ENCODE measurements around the gene GRIP1. TPM values are rescaled to one million over a fixed set of nuclear protein-coding genes. Genes with fewer than 3 reads are reported as not detected.

Gene GRIP1
- polyA plus RNA-seq, 2 donors = 1.5 to 2.4 TPM

DNA sequence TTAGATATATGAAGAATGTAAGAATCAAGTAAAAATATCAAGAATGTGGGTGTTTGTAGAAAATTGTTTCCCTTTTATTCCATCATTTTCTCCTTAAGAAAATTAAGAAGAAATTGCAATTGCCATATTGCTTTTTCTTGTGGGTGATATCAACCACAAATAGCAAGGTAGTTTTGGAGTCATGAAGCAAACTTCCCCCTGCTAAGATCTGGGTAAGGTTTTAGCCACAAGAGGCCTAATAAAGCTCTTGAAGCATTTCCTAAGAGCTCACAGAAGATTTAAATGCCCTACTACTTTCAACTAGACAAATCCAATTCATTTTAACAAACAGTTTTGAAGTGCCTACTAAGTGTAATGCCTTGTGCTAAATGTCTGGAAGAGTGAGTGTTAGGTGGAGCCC is 2.6 kb downstream of the GRIP1 start:
- peaks cover 0 to 4% of the 10 kb centered on the region in 2 donors for H3K4me1 ChIP-seq (ENCODE audit: control insufficient read depth in 2 of 2, insufficient read depth in 2 of 2, low read length in 1 of 2)
- no peaks in the 10 kb centered on the region for H3K36me3 ChIP-seq (ENCODE audit: control insufficient read depth in 2 of 2, insufficient read depth in 2 of 2, low read length in 1 of 2)
- no peak overlapping the region for H3K27ac ChIP-seq (ENCODE audit: low read depth in 2 of 2, low read length in 1 of 2)

DNA sequence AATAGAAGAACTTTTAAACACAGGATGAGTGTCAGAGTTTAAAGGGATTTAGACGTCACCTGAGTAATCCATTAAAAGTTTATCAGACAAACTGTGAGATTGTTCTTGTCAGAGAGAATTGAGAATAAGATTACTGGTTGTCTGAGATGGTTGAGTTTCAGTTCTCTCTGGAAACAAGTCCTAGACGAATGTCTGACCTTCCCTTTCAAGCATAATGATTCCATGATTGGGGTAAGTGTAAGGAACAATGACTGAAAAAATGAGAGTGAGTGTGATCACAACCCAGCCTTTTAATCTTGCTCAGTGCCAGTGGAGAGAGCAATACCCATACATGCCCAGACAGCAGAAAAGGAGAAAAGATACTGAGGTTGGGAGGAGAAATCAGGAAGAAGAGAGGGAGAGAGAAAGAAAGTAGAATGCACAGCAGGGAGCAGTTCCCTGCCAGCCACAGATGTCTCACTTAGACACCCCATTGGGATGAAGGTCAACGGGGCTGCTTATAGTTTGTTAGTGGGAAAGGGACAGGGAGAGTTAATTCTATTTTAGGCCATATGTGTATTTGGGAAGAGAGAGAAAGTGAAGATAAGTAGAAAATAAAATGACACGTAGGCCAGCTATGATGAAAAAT is 4.3 kb downstream of the GRIP1 start:
- Histone ChIP-seq H3K4me3 (ENCODE audit: low read depth in 1 of 2, low read length in 2 of 2) (no peak overlapping the region), H3K9me3 (ENCODE audit: control insufficient read depth in 2 of 2, insufficient read depth in 1 of 2, low read depth in 1 of 2, low read length in 1 of 2) (no peaks in the 10 kb centered on the region), H3K27me3 (ENCODE audit: control insufficient read depth in 1 of 2, insufficient read depth in 2 of 2, low read length in 2 of 2) (no peaks in the 10 kb centered on the region), H3K4me1 (ENCODE audit: control insufficient read depth in 2 of 2, insufficient read depth in 2 of 2, low read length in 1 of 2) (peaks cover 0 to 4% of the 10 kb centered on the region in 2 donors), H3K36me3 (ENCODE audit: control insufficient read depth in 2 of 2, insufficient read depth in 2 of 2, low read length in 1 of 2) (no peaks in the 10 kb centered on the region), H3K27ac (ENCODE audit: low read depth in 2 of 2, low read length in 1 of 2) (no peak overlapping the region)
- 49 to 52% methylated on average over 4 of the region's 4 CpGs for WGBS, 2 donors

More for the DNA sequence above, 2.6 kb downstream of the GRIP1 start:
- no peaks in the 10 kb centered on the region for H3K27me3 ChIP-seq (ENCODE audit: control insufficient read depth in 1 of 2, insufficient read depth in 2 of 2, low read length in 2 of 2)
- H3K9me3 ChIP-seq (ENCODE audit: control insufficient read depth in 2 of 2, insufficient read depth in 1 of 2, low read depth in 1 of 2, low read length in 1 of 2) = no peaks in the 10 kb centered on the region
- no peak overlapping the region for H3K4me3 ChIP-seq (ENCODE audit: low read depth in 1 of 2, low read length in 2 of 2)

DNA sequence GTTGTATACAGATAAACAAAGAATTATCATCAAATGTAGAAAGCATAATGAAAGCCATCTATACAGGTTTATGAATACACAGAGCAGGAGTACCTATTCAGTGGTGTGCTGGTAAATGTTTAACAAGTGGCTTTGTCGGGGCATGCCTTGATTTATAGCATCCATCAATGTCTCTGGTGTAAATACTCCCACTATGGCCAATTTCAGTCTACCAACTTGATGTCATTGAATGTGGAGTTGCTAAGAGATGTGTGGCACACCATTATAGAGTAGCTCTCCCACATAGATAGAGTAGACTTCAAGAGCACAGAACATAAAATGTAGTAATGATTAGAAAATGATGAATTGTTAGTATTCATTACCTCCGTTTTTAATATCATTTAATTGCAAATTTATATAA is 9.3 kb downstream of the GRIP1 start:
- no peaks in the 10 kb centered on the region for H3K4me1 ChIP-seq (ENCODE audit: control insufficient read depth in 2 of 2, insufficient read depth in 2 of 2, low read length in 1 of 2)
- no peaks in the 10 kb centered on the region for H3K9me3 ChIP-seq (ENCODE audit: control insufficient read depth in 2 of 2, insufficient read depth in 1 of 2, low read depth in 1 of 2, low read length in 1 of 2)
- H3K27me3 ChIP-seq (ENCODE audit: control insufficient read depth in 1 of 2, insufficient read depth in 2 of 2, low read length in 2 of 2) = no peaks in the 10 kb centered on the region
- no peak overlapping the region for H3K27ac ChIP-seq (ENCODE audit: low read depth in 2 of 2, low read length in 1 of 2)
- H3K36me3 ChIP-seq (ENCODE audit: control insufficient read depth in 2 of 2, insufficient read depth in 2 of 2, low read length in 1 of 2) = no peaks in the 10 kb centered on the region
- H3K4me3 ChIP-seq (ENCODE audit: low read depth in 1 of 2, low read length in 2 of 2) = no peak overlapping the region
- WGBS, 2 donors = 71 to 84% methylated on average over 2 of the region's 2 CpGs

DNA sequence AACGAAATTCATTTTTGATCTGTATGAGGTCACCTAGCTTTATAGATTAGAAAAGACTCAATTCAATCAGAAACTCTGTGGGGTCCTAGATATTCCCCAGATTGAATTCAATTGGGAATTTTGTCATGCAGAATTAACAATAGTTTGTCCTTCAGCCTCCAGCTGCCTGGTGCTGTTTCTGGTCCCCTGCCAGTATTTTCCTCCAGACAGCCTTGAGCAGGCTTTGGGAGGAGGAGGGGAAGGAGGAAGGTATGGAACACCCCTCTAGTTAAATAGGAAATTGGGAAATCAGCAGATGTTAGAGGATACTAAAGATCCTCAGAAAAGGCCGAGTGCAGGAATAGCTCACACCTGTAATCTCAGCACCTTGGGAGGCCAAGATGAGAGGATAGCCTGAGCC is 10.6 kb downstream of the GRIP1 start:
- Histone ChIP-seq H3K27me3 (ENCODE audit: control insufficient read depth in 1 of 2, insufficient read depth in 2 of 2, low read length in 2 of 2) (no peaks in the 10 kb centered on the region), H3K4me3 (ENCODE audit: low read depth in 1 of 2, low read length in 2 of 2) (no peak overlapping the region), H3K27ac (ENCODE audit: low read depth in 2 of 2, low read length in 1 of 2) (no peak overlapping the region), H3K4me1 (ENCODE audit: control insufficient read depth in 2 of 2, insufficient read depth in 2 of 2, low read length in 1 of 2) (no peaks in the 10 kb centered on the region), H3K36me3 (ENCODE audit: control insufficient read depth in 2 of 2, insufficient read depth in 2 of 2, low read length in 1 of 2) (no peaks in the 10 kb centered on the region), H3K9me3 (ENCODE audit: control insufficient read depth in 2 of 2, insufficient read depth in 1 of 2, low read depth in 1 of 2, low read length in 1 of 2) (no peaks in the 10 kb centered on the region)
- WGBS, 2 donors = 70 to 71% methylated on average over 2 of the region's 2 CpGs

DNA sequence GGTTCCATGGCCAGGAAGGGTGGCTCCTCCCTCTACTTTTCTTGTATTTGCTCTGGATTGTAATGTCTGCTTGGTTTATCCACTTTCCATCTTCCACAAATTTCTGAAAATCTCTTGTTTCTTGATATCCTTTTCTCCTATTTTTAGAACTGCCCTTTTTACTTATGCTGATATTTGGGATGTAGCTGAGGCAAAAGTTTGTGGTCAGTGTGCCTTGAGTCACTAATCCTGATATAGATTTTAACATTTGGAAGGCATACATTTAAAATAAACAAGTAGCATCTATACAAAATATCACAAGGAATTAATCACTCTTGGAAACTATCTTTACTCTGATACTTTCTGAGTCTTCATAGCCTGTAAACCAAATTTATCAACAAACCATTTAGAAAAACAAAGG is 11.0 kb downstream of the GRIP1 start:
- Histone ChIP-seq H3K27ac (ENCODE audit: low read depth in 2 of 2, low read length in 1 of 2) (no peak overlapping the region), H3K27me3 (ENCODE audit: control insufficient read depth in 1 of 2, insufficient read depth in 2 of 2, low read length in 2 of 2) (no peaks in the 10 kb centered on the region), H3K36me3 (ENCODE audit: control insufficient read depth in 2 of 2, insufficient read depth in 2 of 2, low read length in 1 of 2) (no peaks in the 10 kb centered on the region), H3K4me1 (ENCODE audit: control insufficient read depth in 2 of 2, insufficient read depth in 2 of 2, low read length in 1 of 2) (no peaks in the 10 kb centered on the region), H3K9me3 (ENCODE audit: control insufficient read depth in 2 of 2, insufficient read depth in 1 of 2, low read depth in 1 of 2, low read length in 1 of 2) (no peaks in the 10 kb centered on the region), H3K4me3 (ENCODE audit: low read depth in 1 of 2, low read length in 2 of 2) (no peak overlapping the region)

DNA sequence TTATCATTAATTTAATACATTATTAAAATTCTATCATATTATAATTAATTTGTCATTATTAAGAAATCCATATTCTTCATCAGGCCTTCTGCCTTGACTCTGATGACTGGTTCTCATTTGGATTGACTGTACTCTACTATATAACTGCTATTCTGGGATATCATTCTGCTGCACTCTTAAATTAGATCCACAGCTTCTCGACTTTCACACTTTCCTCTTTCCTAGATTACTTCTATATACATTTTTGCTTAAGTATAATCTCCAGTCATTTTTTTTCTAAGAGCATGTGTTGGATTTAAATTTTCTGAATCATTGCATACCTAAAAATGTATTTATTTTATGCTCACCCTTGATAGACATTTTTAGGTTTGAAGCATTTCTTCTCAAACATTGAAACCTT is 12.4 kb downstream of the GRIP1 start:
- Histone ChIP-seq H3K36me3 (ENCODE audit: control insufficient read depth in 2 of 2, insufficient read depth in 2 of 2, low read length in 1 of 2) (no peaks in the 10 kb centered on the region), H3K27ac (ENCODE audit: low read depth in 2 of 2, low read length in 1 of 2) (no peak overlapping the region), H3K9me3 (ENCODE audit: control insufficient read depth in 2 of 2, insufficient read depth in 1 of 2, low read depth in 1 of 2, low read length in 1 of 2) (no peaks in the 10 kb centered on the region), H3K4me3 (ENCODE audit: low read depth in 1 of 2, low read length in 2 of 2) (no peak overlapping the region), H3K27me3 (ENCODE audit: control insufficient read depth in 1 of 2, insufficient read depth in 2 of 2, low read length in 2 of 2) (no peaks in the 10 kb centered on the region), H3K4me1 (ENCODE audit: control insufficient read depth in 2 of 2, insufficient read depth in 2 of 2, low read length in 1 of 2) (no peaks in the 10 kb centered on the region)
- WGBS, 2 donors = 88 to 91% methylated on average over 1 of the region's 1 CpG

DNA sequence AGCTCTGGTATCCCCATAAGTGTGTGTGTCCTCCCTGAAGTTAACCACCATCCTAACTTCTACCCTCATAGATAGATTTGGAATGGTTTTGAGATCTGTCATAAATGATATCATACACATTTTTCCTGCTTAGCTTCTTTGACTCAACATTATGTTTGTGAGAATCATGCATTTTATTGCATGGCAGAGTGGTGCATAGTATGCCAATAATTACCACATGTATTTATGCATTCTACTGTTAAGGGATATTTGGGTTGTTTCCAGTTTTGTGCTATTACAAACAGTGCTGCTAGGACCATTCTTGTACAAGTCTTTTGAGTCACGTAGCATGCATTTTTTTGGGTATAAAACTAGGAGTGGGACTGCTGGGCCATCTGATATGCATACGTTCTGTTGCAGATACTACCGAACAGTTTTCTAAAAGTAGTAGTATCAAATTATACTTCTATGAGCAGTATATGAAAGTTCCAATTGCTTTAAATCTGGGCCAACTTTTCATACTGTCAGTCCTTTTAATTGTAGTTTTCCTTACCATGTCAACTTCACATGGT is 13.4 kb downstream of the GRIP1 start:
- no peak overlapping the region for H3K4me3 ChIP-seq (ENCODE audit: low read depth in 1 of 2, low read length in 2 of 2)
- WGBS, 2 donors = 87 to 89% methylated on average over 3 of the region's 3 CpGs

DNA sequence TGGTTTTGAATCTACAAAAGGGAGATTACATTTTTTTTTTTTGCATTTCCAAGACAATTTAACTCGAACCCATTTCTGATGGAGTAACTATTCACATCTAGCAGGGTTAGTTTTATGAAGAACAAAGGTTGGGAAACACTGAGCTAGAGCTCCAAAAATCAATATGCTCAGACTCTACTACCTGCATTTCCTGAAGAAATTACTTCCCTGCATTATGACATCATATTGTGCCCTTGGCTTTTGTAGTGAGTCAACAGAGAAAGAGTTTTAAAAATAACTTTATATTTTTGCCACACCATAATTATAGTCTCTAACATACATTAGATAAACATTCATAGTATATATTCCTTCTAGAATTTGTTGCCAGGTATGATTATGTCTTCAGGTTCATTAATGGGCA is 14.8 kb downstream of the GRIP1 start:
- H3K9me3 ChIP-seq (ENCODE audit: control insufficient read depth in 2 of 2, insufficient read depth in 1 of 2, low read depth in 1 of 2, low read length in 1 of 2) = no peaks in the 10 kb centered on the region
- no peak overlapping the region for H3K4me3 ChIP-seq (ENCODE audit: low read depth in 1 of 2, low read length in 2 of 2)
- H3K36me3 ChIP-seq (ENCODE audit: control insufficient read depth in 2 of 2, insufficient read depth in 2 of 2, low read length in 1 of 2) = no peaks in the 10 kb centered on the region
- no peak overlapping the region for H3K27ac ChIP-seq (ENCODE audit: low read depth in 2 of 2, low read length in 1 of 2)
- H3K4me1 ChIP-seq (ENCODE audit: control insufficient read depth in 2 of 2, insufficient read depth in 2 of 2, low read length in 1 of 2) = no peaks in the 10 kb centered on the region
- WGBS, 2 donors = 76 to 79% methylated on average over 1 of the region's 1 CpG
- no peaks in the 10 kb centered on the region for H3K27me3 ChIP-seq (ENCODE audit: control insufficient read depth in 1 of 2, insufficient read depth in 2 of 2, low read length in 2 of 2)

More for the DNA sequence above, 13.4 kb downstream of the GRIP1 start:
- Histone ChIP-seq H3K9me3 (ENCODE audit: control insufficient read depth in 2 of 2, insufficient read depth in 1 of 2, low read depth in 1 of 2, low read length in 1 of 2) (no peaks in the 10 kb centered on the region), H3K36me3 (ENCODE audit: control insufficient read depth in 2 of 2, insufficient read depth in 2 of 2, low read length in 1 of 2) (no peaks in the 10 kb centered on the region), H3K4me1 (ENCODE audit: control insufficient read depth in 2 of 2, insufficient read depth in 2 of 2, low read length in 1 of 2) (no peaks in the 10 kb centered on the region), H3K27me3 (ENCODE audit: control insufficient read depth in 1 of 2, insufficient read depth in 2 of 2, low read length in 2 of 2) (no peaks in the 10 kb centered on the region), H3K27ac (ENCODE audit: low read depth in 2 of 2, low read length in 1 of 2) (no peak overlapping the region)

DNA sequence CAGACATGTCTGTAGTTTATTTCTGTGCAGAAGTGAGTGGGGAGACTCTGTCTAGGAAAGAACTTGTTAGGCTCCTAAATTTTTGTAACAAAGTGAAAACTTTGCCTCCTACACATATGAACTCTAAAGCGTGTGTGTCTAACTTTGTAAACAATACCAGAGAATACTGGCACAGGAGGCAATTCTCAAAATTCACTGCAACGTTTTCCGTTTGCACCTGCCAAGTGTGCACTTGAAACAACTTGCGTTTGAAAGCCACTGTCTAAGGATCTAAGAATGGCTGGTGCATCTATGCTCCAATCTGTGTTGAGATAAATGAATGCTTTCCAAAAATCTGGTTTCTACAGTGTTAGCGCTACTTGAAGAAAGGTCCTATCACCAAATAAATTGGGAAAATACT is 15.3 kb downstream of the GRIP1 start:
- Histone ChIP-seq H3K27ac (ENCODE audit: low read depth in 2 of 2, low read length in 1 of 2) (no peak overlapping the region), H3K9me3 (ENCODE audit: control insufficient read depth in 2 of 2, insufficient read depth in 1 of 2, low read depth in 1 of 2, low read length in 1 of 2) (no peaks in the 10 kb centered on the region), H3K4me1 (ENCODE audit: control insufficient read depth in 2 of 2, insufficient read depth in 2 of 2, low read length in 1 of 2) (no peaks in the 10 kb centered on the region), H3K27me3 (ENCODE audit: control insufficient read depth in 1 of 2, insufficient read depth in 2 of 2, low read length in 2 of 2) (no peaks in the 10 kb centered on the region), H3K4me3 (ENCODE audit: low read depth in 1 of 2, low read length in 2 of 2) (no peak overlapping the region), H3K36me3 (ENCODE audit: control insufficient read depth in 2 of 2, insufficient read depth in 2 of 2, low read length in 1 of 2) (no peaks in the 10 kb centered on the region)
- WGBS, 2 donors = 41 to 48% methylated on average over 5 of the region's 5 CpGs

DNA sequence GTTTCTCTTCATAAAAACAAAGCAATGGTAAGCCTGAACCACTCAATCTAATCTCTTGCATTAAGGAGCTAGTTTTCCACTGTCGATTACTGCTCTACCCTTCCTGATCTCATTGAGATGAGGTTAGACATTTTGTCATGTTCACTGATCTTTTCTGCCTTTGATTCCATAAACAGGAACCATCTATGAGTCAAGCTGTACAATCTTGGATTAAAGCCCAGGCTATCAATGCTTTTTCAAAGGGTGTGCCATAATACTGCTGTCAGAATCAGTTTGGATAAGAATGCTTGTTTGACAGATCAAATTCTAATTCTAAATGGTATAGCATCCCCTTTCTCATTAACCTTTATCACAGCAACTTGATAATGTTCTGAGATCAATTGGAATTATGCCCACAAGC is 16.1 kb downstream of the GRIP1 start:
- 6 to 24% methylated on average over 1 of the region's 1 CpG for WGBS, 2 donors
- Histone ChIP-seq H3K27me3 (ENCODE audit: control insufficient read depth in 1 of 2, insufficient read depth in 2 of 2, low read length in 2 of 2) (no peaks in the 10 kb centered on the region), H3K27ac (ENCODE audit: low read depth in 2 of 2, low read length in 1 of 2) (no peak overlapping the region), H3K36me3 (ENCODE audit: control insufficient read depth in 2 of 2, insufficient read depth in 2 of 2, low read length in 1 of 2) (no peaks in the 10 kb centered on the region), H3K4me1 (ENCODE audit: control insufficient read depth in 2 of 2, insufficient read depth in 2 of 2, low read length in 1 of 2) (no peaks in the 10 kb centered on the region), H3K9me3 (ENCODE audit: control insufficient read depth in 2 of 2, insufficient read depth in 1 of 2, low read depth in 1 of 2, low read length in 1 of 2) (no peaks in the 10 kb centered on the region), H3K4me3 (ENCODE audit: low read depth in 1 of 2, low read length in 2 of 2) (no peak overlapping the region)

All from esophagus (tissue), 2 donors.